Neural cell (in vitro differentiated cells): ENCODE data around the gene POLDIP2. TPM values are rescaled to one million over a fixed set of nuclear protein-coding genes. Genes with fewer than 3 reads are reported as not detected.

Experiments used
- H2AFZ ChIP-seq: fragments of 200-600, 300-800 bp; sonication (generic), shearing (Covaris generic); 2 replicates; pipeline ENCODE4 v1.6.0; 2014; ENCODE audit warnings: low read depth, mild to moderate bottlenecking, antibody characterized with exemption, low read length, moderate library complexity
- H3F3A ChIP-seq: fragments of 200-600 bp; shearing (Covaris generic); 2 replicates; pipeline ENCODE4 v1.6.1; 2016; ENCODE audit warnings: mild to moderate bottlenecking, moderate library complexity, mixed read lengths, antibody characterized with exemption, low read length; ENCODE audit not compliant: insufficient read depth, poor library complexity, severe bottlenecking
- H3K27ac ChIP-seq: fragments of 200-600, 300-800 bp; sonication (generic), shearing (Covaris generic); 2 replicates; pipeline ENCODE4 v1.5.1; 2014; ENCODE audit warnings: mild to moderate bottlenecking, low read length, moderate library complexity
- H3K27me3 ChIP-seq: fragments of 300-800, 200-600 bp; sonication (generic), shearing (Covaris generic); 2 replicates; pipeline ENCODE4 v1.6.0; 2014; ENCODE audit warnings: mild to moderate bottlenecking, low read depth, low read length, moderate library complexity; ENCODE audit not compliant: insufficient read depth
- H3K36me3 ChIP-seq: fragments of 300-800, 200-600 bp; sonication (generic), shearing (Covaris generic); 2 replicates; pipeline ENCODE4 v1.5.1; 2014; ENCODE audit warnings: mild to moderate bottlenecking, antibody characterized with exemption, low read length, moderate library complexity; ENCODE audit not compliant: insufficient read depth
- H3K4me2 ChIP-seq: fragments of 300-800, 200-600 bp; sonication (generic), shearing (Covaris generic); 2 replicates; pipeline ENCODE4 v1.6.0; 2014; ENCODE audit warnings: mild to moderate bottlenecking, low read length
- H3K4me3 ChIP-seq: fragments of 300-800, 200-600 bp; sonication (generic), shearing (Covaris generic); 2 replicates; pipeline ENCODE4 v1.5.1; 2014; ENCODE audit warnings: mild to moderate bottlenecking, low read length, moderate library complexity
- H3K79me2 ChIP-seq: fragments of 200-600 bp; shearing (Covaris generic); replicated peaks from 2 replicates; pipeline ENCODE4 v1.6.0; 2014; ENCODE audit warnings: mild to moderate bottlenecking, low read length, moderate library complexity; ENCODE audit not compliant: insufficient read depth
- H3K9ac ChIP-seq: fragments of 300-800, 200-600 bp; sonication (generic), shearing (Covaris generic); 2 replicates; pipeline ENCODE4 v1.6.1; 2016; ENCODE audit warnings: mild to moderate bottlenecking, low read length, mixed read lengths
- H3K9me2 ChIP-seq: fragments of 200-600 bp; shearing (Covaris generic); 2 replicates; pipeline ENCODE4 v1.6.1; 2016; ENCODE audit warnings: mild to moderate bottlenecking, low read length, mixed read lengths; ENCODE audit not compliant: insufficient read depth
- H3K9me3 ChIP-seq: fragments of 200-600, 300-800 bp; sonication (generic), shearing (Covaris generic); 2 replicates; pipeline ENCODE4 v1.6.1; 2016; ENCODE audit warnings: mild to moderate bottlenecking, mixed run types, low read length, moderate library complexity, mixed read lengths
- H4K20me1 ChIP-seq: fragments of 200-600 bp; shearing (Covaris generic); 2 replicates; pipeline ENCODE4 v1.6.1; 2016; ENCODE audit warnings: mild to moderate bottlenecking, mixed run types; ENCODE audit not compliant: insufficient read depth
- CTCF ChIP-seq: fragments of 450-650 bp; IDR thresholded peaks from 2 replicates; pipeline ENCODE4 v1.5.1; 2014; ENCODE audit warnings: antibody characterized with exemption, mild to moderate bottlenecking, moderate library complexity; ENCODE audit not compliant: poor library complexity, severe bottlenecking
- EP300 ChIP-seq: fragments of 450-650 bp; conservative IDR thresholded peaks from 2 replicates; pipeline ENCODE4 v1.6.1; 2014; ENCODE audit warnings: antibody characterized with exemption, mild to moderate bottlenecking, moderate library complexity; ENCODE audit not compliant: poor library complexity, severe bottlenecking
- EZH2 ChIP-seq: fragments of 200-600, 300-800 bp; shearing (Covaris generic), sonication (generic); IDR thresholded peaks from 2 replicates; pipeline ENCODE4 v1.6.1; 2014; ENCODE audit warnings: antibody characterized with exemption, low read length, borderline replicate concordance, mild to moderate bottlenecking; ENCODE audit not compliant: insufficient read depth, poor library complexity, severe bottlenecking
- REST ChIP-seq: IDR thresholded peaks from 2 replicates; pipeline ENCODE4 v1.6.1; 2012; ENCODE audit warnings: borderline replicate concordance
- SMC3 ChIP-seq: fragments of 450-650 bp; conservative IDR thresholded peaks from 2 replicates; pipeline ENCODE4 v1.6.1; 2014; ENCODE audit warnings: antibody characterized with exemption, mild to moderate bottlenecking, moderate library complexity; ENCODE audit not compliant: poor library complexity
- TAF1 ChIP-seq: IDR thresholded peaks from 2 replicates; pipeline ENCODE4 v1.6.1; 2012; ENCODE audit warnings: low read depth
- polyA plus RNA-seq: library from polyadenylated mRNA; depleted of rRNA; stranded (reverse); fragments of >200 nt; gene quantifications from 2 replicates; pipeline ENCODE4 v1.2.3, GENCODE V29; 2014

Gene POLDIP2
- polyA plus RNA-seq, 1 donor from 2014 or later = 75.4 TPM

- Histone ChIP-seq H3K4me2 (no peak overlapping the region), H2AFZ (no peak overlapping the region), H3K9ac (no peak overlapping the region), H4K20me1 (no peaks in the 10 kb centered on the region), H3K27me3 (no peaks in the 10 kb centered on the region), H3K4me3 (no peak overlapping the region), H3K79me2 (no peaks in the 10 kb centered on the region), H3K27ac (no peak overlapping the region), H3K9me2 (no peaks in the 10 kb centered on the region), H3F3A (no peaks in the 10 kb centered on the region), H3K9me3 (no peaks in the 10 kb centered on the region), H3K36me3 (no peaks in the 10 kb centered on the region)
- TF ChIP-seq REST (no peak), CTCF (no peak), EP300 (no peak), EZH2 (no peak)
These were observed 28.1 kb upstream of the POLDIP2 start for GRCh38 chr17:28385406-28385805.

GRCh38 chr17:28385037-28385400, 27.7 kb upstream of the POLDIP2 start:
- no peak overlapping the region for H3K9ac ChIP-seq
- H3K79me2 ChIP-seq = no peaks in the 10 kb centered on the region
- no peaks in the 10 kb centered on the region for H3K27me3 ChIP-seq
- H3F3A ChIP-seq = no peaks in the 10 kb centered on the region
- no peak overlapping the region for H3K27ac ChIP-seq
- no peaks in the 10 kb centered on the region for H3K9me2 ChIP-seq
- H3K4me3 ChIP-seq = no peak overlapping the region
- H3K9me3 ChIP-seq = no peaks in the 10 kb centered on the region
- H3K36me3 ChIP-seq = no peaks in the 10 kb centered on the region
- no peaks in the 10 kb centered on the region for H4K20me1 ChIP-seq
- no peak overlapping the region for H2AFZ ChIP-seq
- no peak for TF ChIP-seq SMC3
- TF ChIP-seq REST = no peak
- TF ChIP-seq TAF1 = no peak
- H3K4me2 ChIP-seq = no peak overlapping the region
